Hematopoietic multipotent progenitor cell treated with erythropoietin and hydrocortisone succinate and interleukin-3 and kit ligand, for 15 days (in vitro differentiated cells): ENCODE results near the gene IFT57.
"Not testable (repeated sequence)": the region's sequence is repeated elsewhere in the genome, so short reads cannot be mapped to it uniquely, and the experiment has no call there.

ENCODE experiments used
- DNase-seq: peaks from one replicate; pipeline ENCODE4 v3.0.0-alpha.2; 2015; ENCODE audit warnings: low spot score

Gene IFT57

GRCh38 chr3:108158251-108158650 is 64.0 kb downstream of the IFT57 start:
- DNase-seq = no peak

DNA sequence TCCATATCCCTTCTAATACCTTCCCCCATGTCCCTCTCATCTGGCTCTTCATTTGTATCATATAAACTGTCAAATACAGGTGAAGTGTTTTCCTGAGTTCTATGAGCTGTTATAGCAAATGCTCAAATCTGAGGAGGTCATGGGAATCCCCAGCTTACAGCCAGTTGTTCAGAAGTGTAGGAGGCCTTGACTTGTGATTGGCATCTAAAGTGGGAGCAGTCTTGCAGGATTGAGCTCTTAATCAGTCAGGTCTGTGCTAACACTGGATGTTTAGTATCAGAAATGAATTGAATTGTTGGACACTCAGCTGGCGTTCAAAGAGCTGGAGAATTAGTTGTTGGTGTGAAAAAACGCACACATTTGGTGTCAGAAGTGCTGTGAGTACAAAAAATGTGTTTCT is 65.0 kb downstream of the IFT57 start:
- DNase-seq = no peak

GRCh38 chr3:108156312-108156853 is 65.8 kb downstream of the IFT57 start:
- no peak for DNase-seq

DNA sequence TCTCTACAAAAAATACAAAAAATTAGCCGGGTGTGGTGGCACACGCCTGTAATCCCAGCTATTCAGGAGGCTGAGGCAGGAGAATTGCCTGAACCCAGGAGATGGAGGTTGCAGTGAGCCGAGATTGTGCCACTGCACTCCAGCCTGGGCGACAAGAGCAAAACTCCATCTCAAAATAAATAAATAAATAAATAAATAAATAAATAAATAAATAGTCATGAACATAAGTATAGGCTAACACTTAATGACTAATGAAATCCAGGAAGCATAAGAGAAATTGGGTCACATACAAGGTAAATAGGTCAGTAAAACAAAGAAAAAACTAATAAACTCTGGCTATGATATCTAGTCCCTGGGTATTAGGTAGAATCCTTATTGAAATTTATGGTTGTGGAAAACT is 66.6 kb downstream of the IFT57 start:
- not testable (repeated sequence) for DNase-seq

GRCh38 chr3:108153451-108153981 is 68.7 kb downstream of the IFT57 start:
- DNase-seq = peak; percentile 78

GRCh38 chr3:108152274-108152673 is 70.0 kb downstream of the IFT57 start:
- DNase-seq = peak; percentile 54

DNA sequence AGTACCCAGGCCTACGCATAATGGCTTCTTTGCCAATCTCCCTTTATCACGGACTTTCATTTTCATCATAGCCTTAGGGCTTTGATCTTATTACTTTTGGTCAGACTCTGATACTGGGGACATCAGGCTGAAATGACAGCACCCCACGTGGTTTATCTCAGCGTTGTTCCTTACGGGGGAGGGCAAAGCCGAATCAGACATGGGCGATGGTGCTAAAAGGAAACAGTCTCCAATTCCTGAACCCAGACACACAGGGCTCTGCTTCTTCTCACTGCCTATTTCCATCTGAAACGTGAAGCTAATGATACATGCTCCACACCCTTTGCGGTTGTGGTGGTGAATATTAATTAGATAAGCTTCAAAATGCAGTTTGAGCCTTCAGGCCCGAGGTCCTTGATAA is 72.0 kb downstream of the IFT57 start:
- peak; percentile 71 for DNase-seq

DNA sequence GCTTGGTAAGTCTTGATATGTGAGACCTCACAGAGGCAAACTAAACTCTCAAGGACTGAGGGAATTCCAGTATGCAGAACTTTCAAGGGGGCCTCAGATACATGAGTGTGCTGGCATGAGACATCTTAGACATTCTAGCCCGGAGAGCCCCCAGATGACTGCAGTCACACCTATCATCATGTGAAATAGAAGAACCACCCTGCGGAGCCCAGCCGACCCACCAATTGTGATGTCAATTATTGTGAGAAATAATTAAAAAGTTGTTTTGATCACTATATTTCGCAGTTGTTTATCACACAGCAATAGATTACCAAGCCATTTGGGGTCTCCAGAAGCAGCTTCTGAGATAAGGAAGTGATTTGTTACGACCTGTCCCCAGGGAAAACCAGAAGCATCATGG is 76.1 kb downstream of the IFT57 start:
- no peak for DNase-seq

DNA sequence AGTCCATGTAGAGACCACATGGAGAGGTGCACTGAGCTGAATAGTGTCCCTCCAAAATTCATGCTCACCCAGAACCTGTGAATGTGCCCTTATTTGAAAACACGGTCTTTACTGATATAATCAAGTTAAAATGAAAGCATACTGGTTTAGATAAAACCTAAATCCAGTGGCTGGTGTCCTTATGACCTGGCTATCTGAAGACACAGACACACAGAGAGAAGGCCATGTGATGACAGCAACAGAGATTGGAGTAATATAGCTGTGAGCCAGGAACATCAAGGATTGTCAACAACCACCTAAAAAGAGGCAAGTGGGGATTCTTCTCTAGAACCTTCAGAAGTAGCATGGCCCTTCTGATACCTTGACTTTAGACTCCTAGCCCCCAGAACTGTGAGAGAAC is 76.6 kb downstream of the IFT57 start:
- DNase-seq = no peak

DNA sequence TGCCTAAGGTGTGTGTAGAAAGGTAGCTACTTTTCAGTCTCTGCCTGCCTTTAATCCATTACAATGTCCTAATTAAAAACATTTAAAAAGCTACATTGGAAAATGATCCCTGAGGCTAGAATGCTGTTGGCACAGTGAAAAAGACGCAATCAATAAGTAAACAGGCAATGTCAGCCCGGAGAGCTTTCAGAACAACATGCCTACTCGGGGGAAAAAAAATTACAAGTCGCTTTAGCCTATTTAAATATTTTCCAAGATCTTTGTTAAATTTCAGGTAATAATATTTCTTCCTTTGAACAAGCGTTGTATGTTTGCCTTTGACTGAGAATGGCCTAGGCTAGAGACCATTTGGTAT is 84.8 kb downstream of the IFT57 start:
- DNase-seq = no peak

DNA sequence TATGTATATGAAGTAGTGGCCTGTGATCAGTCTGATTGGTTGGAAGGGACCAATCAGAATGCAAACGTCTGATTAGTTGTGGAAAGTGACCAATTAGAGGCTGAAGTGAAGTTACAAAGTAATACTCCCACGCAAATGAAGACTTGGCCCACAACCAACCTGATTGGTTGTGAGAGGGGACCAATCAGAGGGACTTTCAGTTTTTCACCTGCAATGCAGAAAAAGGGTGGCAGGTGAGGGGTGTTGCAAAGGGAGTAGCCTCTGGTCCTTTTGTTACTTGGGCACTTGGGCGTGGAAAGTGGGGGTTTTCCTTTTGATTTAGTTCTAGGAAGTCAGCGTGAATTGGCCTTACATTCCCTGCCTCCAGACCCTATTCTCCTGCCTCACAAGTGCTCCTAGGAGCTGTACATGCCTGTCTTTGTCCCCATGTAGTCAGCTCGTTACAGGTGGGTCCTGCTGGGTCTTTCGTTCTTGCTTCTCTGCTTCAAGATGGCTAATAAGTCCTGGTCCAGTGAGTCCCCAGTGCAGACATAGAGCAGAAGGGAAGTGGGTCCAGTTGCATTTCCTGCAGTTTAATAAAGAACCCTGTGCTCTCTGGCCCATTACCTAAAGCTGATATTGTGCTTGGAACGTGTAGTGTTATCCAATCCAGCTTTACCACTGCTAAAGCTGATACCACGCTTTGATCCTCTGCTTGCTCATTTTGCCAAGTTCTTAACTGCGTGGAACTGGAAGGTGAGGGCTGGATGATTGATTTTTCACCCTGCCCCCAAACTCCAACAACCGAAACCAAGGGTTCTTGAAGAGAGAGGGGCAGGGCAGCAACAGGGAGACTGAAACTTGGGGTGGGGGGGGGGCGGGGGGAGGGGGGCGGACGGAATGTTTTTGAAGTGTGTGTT is 85.4 kb downstream of the IFT57 start:
- DNase-seq = no peak

DNA sequence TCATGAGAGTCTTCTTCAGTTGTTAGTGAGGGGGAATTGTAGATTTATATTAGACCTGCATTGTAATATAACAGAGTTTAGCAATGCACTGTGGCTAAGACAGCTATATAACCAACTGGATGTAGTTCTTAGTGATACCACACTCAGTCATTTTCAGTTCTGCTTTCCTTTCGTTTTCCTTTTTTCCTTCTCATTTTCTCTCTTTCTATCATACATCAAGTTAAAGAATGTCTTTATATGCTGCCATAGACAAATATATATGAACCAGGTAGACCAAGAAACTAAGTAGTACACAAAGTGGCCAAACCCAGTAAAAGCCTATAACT is 87.7 kb downstream of the IFT57 start:
- DNase-seq = no peak

- DNase-seq = no peak
Measured at GRCh38 chr3:108133858-108134554, 88.2 kb downstream of the IFT57 start.

DNA sequence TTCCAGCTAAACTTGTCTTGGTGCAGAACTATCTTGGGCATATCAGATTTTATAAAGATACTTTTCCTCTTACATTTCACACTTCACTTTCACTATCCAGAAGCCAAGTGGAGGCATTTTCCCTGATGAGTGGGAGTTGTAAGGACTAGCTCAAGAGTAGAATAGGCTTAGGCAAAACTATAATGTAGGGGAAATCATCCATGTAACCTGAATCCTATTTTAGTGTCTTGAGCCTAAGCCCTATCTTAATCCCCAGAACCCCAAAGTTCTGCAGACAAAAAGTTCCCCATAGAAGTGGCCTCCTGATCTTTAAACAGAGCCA is 89.2 kb downstream of the IFT57 start:
- DNase-seq = no peak

DNA sequence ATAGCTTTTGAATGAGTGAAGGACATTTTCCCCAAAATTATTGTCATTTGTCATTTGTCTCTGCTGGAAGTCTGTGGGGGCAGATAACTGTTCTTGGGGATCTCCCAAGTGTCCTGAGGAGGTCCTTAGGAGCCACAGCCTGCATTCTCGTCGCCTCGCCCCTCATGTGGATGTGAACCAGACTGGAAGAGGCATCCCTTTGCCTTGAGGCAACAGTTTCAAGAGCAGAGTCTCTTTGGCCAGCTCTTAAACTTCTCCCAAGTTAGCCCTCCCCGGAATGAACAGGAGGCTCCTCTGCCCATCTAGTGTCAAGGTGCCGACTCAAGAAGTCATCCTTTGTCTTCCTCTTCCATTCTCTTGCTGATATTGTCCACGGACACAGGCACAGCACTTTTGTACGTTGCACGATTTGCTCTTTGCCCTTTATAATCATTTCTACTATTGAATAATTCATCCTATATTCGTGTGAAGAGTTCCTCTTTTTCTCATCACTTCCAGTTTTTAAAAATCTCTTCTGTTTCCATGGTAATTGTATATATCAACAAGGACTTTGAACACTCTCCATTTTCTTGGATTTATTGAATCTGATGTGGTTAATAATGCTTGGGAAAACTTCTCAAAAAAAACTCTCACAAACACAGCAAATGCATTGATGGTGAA is 90.6 kb downstream of the IFT57 start:
- DNase-seq = no peak

DNA sequence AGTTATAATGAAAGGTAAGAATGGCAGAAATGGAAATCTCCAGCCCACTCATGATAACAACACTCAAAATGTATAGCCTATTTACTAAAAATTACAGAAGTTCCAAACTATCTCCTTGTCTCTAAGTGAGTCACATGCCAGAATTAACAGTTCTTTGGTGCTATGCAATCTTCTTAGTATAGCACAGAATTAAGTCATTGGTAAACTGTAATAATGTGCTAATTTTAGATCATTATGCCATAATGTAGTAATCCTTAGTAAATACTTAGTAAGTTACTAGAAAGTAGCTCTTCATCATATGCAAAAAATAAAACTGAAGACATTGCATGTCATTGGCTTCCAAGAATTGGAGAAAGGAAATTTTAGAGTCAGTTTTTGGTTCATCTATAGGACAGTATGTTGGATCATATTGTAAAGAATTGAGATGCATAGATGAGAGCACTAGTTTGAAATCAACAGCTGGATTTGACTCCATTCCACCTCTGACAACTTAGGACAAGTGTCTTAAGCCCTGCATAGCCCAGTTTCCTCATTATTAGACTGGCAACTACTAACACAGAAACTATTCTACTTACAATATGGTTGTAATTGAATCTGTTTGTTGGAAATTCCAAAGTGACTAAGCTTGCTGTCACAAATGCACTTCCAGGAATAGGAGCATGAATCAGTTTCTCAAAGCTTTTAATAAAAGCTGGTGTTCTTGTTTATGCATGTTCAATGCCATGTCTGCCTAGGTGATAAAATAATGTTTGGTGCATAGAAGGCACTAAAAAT is 91.3 kb downstream of the IFT57 start:
- DNase-seq = no peak

DNA sequence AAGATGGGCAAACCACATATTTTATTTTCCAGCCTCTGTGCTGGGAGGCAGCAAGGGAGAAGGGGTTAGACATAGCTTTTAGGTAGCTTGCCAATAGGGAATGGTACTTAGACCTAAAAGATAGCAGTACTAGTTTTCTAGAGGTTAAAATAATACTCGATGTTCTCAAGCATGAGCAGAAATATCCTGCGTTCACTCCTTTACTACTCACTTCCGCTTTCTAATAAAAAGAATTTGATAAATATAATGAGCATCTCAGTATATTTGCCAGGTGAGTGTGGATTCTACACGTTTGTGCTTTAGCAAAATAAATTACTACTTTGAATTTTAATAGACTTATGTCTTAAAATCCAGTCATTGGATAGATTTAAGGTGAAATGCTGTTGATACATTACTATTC is 92.0 kb downstream of the IFT57 start:
- no peak for DNase-seq

GRCh38 chr3:108127301-108127988 is 94.8 kb downstream of the IFT57 start:
- peak; percentile 40 for DNase-seq

DNA sequence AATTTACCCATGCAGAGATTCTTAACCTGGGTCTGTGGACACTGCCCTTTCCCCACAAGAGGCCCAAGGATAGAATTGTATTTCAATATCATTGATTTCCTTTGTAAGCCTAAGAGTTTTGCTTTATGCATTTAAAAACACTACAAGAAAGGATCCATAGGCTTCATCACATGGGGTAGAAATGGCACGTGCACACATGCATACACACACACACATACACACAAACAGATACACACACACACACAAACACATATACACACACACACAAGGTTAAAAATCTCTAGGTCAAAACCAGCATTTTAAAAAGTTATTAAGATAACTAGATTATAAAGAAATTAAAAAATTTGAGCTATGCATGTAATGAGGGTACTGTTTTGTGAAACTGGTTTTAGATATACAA is 95.9 kb downstream of the IFT57 start:
- no peak for DNase-seq

- DNase-seq = peak; percentile 85
Measured at GRCh38 chr3:108125550-108126071, 96.6 kb downstream of the IFT57 start.

- no peak for DNase-seq
Measured at GRCh38 chr3:108125153-108125543, 97.1 kb downstream of the IFT57 start.
